ENCODE measurements around the gene ITPR1.

ITPR1 gene

DNA sequence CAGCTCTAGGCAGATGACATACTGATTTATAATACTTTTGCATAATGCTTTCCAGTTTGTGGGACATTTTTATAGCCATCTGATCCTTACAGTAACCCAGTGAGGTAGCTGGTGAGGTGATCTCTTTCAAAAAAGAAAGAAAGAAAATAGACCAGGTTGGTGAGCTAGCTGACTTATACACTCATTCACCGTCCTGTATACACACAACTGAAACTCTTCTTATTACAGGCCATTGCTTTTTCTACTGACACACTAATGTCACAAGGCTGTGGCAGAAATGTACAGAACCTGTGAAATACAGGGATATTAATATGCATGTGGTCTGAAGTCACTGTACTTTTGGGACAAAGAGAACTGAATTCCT lies 335.9 kb downstream of the ITPR1 start:
- DNase-seq (ENCODE audit: low read depth), result no peak

DNA sequence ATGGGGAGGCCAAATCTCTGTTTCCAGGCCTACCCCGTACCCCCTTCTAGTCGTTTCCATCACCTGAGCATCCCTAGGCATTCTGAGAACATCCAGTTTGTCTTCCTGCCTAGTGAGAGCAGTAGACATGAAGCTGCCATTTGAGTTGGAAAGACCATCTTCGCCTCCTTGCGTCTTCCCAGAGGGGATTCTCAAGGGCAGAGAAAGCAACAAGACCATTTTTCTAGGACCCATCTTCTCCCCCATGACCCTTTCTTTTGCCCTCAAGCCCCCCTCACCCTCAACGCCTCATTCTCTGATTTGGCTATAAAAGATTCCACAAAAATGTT lies 337.4 kb downstream of the ITPR1 start:
- DNase-seq (ENCODE audit: low read depth), result no peak

DNA sequence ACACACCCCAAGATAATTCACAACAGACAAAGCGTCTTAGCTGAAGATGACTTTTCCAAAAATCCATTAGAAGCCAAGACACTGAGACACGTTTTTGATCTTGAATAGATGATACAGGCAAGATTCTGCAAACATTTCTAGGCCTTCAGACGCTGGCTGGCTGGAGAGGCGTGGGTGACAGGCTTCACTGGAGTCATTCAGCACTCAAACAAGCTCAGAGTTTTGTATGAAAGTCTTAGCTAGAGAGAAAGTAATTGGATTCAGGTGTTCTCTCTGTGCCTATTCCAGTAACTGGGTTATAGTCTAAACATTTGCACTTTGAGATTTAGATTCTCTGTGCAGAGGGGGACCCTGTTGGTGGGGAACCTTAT lies 338.4 kb downstream of the ITPR1 start:
- DNase-seq (ENCODE audit: low read depth), result no peak

DNA sequence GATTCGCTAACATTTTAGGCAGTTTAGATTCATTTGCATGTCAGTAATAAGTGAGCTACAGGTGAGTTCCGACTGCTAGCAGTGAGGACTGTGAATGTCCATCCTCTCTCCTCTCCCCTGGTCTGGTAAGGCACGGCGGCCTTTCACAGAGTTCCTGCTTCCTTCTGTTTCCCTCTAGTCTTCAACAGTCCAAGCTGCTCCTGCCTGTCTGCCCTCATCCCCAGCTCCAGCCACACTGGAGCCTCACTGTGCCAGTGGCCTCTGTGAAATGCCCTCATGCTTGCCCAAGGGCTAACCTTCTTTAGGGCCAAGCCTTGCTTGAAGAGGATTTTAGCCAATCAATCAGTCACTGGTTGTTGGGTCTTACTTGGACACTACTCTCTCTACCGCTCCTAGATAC lies 340.3 kb downstream of the ITPR1 start:
- DNase-seq (ENCODE audit: low read depth), result no peak

DNA sequence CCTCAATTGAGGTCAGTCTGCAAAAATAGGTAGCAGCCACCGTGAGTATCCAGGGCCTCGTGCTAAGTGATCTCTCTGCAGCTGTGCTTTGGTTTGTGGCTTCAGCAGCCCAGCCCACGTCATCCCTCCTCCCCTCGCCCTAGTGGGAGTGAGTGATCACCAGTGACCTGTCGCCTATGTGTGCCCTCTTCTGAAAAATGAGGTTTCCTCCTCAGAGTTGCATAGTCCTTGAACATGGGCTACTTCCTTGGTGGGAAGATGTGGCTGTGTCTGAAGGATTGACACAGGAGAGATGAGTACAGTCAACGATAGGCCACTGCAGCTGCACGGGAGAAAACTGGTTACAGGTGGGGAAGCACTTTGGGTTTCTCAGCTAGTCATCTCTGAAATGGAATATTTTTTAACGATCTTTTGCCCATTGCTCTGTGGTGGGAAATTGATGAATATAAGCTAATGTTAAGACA lies 341.3 kb downstream of the ITPR1 start:
- no peak for DNase-seq (ENCODE audit: low read depth)

DNA sequence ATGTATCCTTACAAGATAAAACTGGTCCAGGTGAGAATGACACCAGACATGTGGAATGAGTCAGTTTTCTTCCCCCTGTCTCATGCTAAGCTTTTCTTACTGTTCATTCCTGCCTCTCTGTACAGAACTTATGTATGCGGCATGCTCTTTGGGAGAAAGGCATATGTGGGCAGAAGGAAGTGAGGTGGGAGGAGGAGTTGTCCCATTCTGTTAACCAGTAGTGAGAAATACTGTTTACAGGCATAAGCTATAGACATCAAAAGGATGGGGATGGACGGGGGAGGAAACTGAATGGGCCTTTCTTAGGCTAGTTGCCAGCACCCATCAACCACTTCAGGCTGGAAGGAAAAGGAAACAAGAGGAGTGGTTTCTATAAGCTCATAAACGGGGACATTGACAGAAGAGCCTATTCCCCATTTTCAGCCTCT lies 342.5 kb downstream of the ITPR1 start:
- no peak for DNase-seq (ENCODE audit: low read depth)

DNA sequence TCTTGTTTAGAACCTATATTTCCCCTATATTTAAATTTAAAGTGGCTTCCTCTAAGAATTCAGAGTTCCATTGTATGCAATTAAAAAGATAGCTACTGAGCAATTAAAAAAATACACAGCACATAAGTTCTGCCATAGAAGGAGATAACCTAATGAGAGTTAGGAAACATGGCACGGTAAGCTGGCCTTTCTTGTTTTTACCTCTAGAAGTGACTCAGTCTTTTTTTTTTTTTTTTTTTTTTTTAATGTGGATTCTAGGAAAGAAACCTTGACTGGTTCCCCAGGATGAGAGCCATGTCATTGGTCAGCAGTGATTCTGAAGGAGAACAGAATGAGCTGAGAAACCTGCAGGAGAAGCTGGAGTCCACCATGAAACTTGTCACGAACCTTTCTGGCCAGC lies 343.4 kb downstream of the ITPR1 start:
- no peak for DNase-seq (ENCODE audit: low read depth)

DNA sequence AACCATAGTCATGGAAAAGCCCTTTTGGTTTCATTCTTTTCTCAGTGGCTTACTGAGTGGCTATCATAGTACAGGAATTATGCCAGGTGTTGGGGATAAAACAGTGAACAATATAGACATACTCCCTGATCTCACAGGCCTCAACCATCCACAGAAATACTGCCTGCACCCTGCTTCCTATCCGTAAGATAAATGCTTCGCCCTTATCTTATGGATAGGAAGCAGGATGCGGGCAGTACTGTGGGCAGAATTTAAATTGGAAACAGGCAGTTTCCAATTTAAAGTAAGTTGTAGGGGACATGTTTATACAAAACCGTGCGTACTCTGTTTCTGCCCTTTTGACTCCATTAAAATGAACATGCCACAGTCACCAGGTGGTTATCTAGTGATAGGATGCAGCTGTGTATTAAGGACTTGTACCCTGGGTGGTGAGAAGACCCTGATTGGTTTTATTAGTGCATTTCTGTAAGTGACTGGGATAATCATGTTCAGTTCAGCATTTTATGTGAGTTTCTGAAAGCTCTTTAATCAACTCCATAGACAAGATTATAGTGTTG lies 344.3 kb downstream of the ITPR1 start:
- DNase-seq (ENCODE audit: low read depth), result no peak

DNA sequence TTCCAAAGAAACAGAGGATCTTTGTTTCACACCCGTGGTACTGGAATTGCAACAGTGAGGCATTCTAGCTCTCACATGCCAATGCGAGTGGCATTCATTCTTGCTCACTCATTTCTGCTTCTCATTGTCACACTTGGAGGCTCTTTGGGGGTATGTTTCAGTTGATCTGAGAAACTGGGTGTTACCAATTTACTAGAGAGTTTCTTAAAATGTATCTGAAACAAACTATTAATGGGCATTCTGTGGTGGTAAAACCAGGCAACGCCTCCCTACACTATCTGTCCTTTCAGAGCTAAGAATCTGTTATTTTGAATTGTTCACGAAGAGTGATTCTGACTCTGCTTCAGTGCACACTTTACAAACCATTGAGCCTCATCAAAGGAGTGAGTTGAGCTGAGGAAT lies 345.5 kb downstream of the ITPR1 start:
- DNase-seq (ENCODE audit: low read depth), result no peak

DNA sequence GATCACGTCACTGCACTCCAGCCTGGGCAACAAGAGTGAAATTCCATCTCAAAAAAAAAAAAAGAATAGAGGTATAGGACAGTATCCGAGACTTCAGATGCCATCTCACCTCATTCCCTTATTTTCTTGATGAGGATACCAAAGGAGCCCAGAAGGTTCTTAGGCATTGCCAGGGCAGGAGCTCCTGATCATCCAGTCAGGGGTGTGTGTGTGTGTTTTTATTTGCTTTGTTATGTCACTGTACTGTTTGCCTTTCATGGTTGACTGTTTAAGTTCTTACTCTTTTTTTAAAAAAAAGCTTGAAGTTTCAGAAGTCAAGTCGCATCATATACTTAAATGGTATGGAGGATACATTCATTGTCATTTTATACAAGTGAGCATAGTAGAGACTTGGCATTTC lies 346.1 kb downstream of the ITPR1 start:
- DNase-seq (ENCODE audit: low read depth), result no peak

DNA sequence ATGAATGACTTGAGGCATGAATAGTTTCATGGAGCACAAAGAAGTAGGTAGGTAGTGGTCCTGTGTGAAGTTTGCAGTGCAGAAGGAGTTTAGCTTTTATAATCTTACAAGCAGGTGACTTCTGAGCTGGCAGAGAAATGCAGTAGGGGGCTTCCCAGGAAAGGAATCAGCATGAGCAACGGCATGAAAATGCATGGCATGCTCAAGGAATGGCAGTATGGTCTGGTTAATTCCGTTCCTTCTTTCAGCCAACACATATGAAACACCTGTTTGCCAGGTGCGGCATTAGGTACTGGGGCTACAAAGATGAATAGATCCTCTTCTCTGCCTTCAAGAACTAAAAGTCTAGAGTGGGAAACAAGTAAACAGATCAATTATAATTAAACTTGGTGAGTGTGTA lies 348.1 kb downstream of the ITPR1 start:
- DNase-seq (ENCODE audit: low read depth), result no peak

DNA sequence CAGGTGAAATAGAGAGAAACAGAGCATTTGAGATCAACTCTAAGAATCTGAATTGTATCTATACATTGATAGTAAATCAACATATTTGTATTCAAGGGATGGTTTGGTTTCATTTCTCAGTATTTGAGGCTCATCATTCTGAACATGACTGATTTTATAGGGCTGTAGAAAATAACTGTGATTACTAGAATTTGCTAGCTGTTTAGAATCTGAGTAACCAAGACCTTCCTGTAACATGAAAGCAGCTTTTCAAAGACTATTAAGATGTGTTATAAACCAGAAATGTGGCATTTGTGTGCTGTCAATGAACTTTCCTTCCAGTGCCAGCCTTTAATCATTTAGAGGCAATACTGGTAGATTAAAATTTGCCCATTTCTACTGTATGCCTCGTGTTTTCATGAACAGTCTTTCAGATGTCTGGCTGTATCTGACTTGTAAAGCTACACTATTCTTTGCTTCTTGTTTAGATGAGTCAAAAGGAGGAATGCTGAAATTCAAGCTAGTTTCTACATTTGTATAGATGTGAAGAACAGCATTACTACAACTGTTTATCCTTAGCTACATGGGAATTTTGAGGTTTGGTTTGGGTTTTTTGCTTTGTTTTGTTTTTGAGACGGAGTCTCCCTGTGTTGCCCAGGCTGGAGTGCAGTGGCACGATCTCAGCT lies 348.8 kb downstream of the ITPR1 start:
- DNase-seq (ENCODE audit: low read depth), result no peak

DNA sequence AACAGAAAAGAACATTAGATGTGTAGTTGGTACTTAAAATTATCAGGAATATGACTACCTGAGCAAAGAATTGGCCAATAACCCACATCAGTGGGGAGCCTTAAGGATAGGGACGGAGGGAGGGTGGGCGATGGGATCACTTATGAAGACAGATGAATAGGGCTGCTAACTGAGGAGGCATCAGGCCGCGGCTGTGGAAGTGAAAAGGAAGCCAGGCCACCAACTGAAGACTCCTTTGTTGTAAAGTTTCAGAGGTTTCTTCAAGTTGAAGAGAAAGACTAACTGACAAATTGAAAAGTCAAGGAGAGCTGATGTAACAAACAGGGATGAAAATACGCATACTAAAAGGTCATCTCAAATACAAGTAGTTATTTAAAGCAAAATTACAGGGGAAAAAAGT lies 350.5 kb downstream of the ITPR1 start:
- DNase-seq (ENCODE audit: low read depth), result no peak

DNA sequence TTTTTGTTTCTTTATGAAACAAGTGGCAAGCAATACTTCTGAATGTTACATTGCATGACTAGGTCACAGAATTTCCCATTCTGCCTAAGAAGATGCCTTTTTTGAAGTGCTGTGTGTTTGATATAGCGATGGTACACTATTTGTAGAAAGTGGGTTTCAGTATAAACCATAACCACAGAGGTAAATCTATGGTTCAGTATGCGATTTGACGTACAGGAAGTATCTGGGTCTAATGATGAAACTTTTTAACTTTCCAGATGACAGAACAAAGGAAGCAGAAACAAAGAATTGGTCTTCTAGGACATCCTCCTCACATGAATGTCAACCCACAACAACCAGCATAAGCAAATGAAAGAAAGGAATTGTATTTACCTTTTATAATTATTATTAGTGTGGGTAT lies 352.7 kb downstream of the ITPR1 start:
- DNase-seq (ENCODE audit: low read depth), result no peak

DNA sequence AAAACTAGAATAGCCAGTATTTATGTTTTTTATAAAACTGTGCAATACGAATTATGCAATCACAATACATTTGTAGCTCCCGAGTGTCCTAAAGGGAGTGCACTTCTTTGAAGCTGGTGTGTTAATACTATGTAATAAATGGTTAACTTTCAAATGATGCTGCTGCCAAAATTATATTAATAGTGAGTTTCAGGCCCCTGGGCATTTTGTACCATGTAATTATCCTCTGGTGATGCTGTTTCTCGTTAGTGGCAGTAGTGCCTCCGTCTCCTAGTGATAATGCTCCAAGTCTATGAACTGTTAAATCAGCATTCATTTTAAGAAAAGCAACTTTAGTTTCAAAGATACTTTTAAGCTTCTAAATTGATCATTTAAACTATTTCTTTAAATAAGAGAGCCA lies 353.4 kb downstream of the ITPR1 start:
- no peak for DNase-seq (ENCODE audit: low read depth)

DNA sequence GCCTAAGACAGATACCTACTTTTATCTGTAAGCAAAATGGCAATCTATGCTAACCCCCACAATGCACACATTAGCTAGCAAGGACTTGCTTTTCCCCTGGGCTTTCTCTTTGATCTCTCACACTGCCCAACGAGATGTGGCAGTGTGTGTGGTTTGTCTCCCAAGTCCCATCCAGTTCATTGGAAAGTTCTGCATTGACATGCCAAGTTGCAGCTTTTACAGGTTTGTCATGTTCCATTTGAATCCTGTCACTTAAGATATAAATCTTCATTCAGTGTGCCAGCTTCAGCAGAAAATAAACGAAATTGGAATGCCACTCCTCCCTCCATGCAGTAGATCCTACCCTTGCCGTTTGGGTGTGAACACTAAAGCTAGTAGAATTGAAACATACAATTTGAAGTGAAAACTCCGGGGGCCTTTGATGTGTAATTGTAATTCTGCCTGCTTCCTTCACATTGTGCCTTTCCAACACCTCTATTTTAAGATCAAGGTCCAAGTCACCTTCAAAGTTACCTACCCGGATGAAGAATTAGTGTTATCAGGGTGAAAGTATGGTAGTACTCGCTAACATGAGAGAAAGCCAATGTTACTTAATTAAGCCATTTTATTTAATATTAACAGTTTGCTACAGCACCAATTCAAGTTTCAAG lies 355.2 kb downstream of the ITPR1 start:
- no peak for DNase-seq (ENCODE audit: low read depth)

DNA sequence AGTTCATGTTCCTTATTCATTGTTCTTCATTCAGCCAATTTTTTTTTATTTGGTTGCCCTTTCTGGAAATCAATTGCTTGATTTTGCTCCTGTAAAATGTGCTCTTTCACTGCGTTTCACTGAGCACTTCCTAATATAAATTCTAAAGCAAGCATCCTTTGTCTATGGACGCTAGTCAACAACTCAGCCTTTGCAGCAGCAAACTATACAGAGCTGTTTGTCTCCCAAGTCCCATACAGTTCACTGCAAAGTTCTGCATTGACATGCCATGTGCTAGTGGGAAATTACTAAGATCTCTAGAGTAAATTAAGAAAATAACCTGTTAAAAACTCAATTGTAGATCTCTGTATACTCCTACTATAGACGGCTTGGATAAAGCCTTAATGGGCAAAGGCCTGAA lies 356.0 kb downstream of the ITPR1 start:
- no peak for DNase-seq (ENCODE audit: low read depth)

DNA sequence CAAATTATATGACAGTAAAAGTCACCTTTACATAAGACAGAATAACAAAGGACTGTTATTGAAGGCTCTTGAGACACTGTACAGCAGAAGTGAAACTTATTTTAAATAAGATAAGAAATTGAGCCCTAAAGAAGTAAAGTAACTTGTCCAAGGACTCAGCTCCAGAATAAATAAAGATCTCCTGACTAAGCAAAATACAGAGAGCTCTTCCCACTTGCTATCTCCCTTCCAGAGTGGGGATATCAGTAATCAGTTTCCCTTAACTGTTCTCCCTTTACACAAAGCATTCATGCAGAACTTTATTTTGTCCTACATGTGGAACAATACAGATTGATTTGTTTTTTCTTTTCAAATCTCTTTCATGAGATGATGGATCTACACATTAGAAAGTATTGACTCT lies 356.6 kb downstream of the ITPR1 start:
- no peak for DNase-seq (ENCODE audit: low read depth)

DNA sequence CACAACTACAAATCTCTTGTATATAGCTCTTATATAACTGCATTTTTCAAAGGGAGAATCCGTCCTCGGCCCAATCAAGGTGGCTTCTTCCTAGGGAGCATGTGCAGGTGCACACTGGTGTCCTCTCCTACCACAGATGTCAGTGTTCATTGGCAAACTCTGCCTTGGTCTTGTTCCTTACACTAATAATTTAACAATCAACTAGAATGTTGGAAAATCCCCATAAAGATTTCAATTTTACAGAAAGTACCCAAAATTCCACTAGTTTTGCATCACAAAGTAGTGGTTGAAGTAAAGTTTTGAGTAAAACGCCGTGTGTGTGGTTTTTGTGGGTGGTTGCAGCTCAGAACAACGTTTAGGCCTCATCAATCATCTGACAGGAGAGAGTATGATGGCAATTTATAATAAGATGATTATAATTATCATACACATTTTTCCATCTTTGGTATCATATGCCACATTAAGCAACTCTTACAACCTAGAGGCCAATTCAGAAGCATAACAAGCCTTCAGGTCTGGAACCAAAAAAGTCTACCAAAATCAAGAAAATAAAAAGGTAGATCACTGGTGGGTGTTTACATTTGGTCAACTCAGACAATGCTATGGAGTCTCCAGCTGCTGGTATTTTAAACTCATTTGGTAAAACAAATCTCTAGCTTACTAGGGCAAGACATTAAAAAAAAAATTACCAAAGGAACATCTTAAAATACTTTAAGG lies 357.2 kb downstream of the ITPR1 start:
- no peak for DNase-seq (ENCODE audit: low read depth)

DNA sequence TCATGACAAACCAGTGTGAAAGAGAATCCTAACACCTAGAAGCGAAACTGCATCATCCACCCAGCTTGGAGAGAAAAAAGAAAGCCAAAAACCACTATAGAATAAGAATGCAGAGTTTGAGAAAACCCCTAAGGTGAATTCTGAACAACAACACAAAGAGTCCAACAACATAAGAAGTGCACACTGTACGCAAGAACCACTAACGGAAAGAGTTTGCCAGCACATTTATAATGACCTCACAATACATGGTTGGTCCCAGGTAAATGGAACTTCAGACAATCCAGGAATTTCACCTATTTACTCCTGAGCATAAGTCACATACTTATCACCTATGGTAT lies 357.7 kb downstream of the ITPR1 start:
- DNase-seq (ENCODE audit: low read depth), result no peak

DNA sequence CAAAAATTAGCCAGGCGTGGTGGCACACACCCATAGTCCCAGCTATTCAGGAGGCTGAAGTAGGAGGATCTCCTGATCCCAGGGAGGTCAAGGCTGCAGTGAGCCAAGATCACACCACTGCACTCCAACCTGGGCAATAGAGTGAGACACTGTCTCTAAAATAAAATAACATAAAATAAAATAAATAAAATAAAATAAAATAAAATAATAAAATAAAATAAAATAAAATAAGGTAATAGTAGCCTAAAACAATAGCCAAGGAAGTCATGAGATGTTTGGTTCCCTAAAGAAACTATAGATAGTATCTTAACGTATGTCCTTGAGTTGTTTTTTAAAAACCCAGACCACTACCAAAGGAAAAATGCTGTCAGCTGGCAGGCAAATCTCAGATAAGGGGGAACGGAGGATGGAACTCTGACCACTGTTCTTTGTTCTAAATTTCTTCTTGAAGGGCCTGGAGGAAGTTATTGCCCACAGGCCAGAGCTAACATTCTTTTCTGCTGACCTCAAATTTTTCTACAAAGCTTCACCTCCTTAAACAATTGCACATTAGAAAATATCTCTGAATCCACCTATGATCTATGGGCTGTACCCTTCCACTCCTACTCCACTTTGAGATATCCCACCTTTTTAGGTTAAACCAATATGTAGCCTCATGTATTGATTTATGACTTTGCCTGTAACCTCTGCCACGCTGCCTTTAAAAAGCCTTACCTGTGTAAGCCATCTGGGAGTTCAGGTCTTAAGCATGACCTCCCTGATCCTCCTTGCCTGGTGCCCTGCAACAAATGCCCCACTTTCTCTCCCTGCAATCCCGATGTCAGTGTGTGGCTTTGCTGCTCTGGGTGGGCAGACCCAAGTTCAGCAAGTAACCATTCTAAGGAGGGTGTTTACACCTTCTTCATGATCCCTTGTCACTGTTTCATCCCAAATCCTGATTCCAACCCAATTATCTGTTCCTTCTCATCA lies 359.9 kb downstream of the ITPR1 start:
- no peak for DNase-seq (ENCODE audit: low read depth)

DNA sequence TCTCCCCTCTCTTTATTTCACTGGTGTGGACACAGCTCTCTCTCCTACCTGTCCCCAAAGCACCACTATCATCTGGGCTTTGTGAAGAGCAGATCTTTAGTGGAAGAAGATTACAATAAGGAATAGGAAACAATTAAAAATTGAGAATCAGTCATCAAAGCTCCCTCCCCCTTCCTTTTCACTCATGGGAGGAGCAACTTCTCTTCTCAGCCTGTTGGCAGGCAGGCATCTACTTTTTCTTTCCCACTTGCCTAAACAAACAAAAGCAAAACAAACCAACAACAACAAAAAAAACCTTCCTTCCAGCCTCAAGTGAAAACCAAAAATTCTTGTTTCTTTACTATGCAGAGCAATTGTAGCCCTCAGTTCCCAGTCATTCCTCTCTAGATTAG lies 360.6 kb downstream of the ITPR1 start:
- no peak for DNase-seq (ENCODE audit: low read depth)

Data from fibroblast of the conjunctiva (primary cell).